PC-3 (cell line): ENCODE results near the gene PPARG. TPM values are rescaled to one million over a fixed set of nuclear protein-coding genes. Genes with fewer than 3 reads are reported as not detected.

Experiments used
- ATAC-seq: fragments of 200-7000 bp; cut with Tn5 transposase; 2 replicates; pipeline ENCODE4 v1.9.1; 2020; ENCODE audit warnings: mild to moderate bottlenecking, moderate library complexity
- BruUV-seq: library from RNA; stranded (reverse); fragments of 400-500 nt; replicated peaks from 2 replicates; lab custom pipeline; 2021; lab: Mats Ljungman, UMichigan
- CTCF ChIA-PET: fragments of 300-600 bp; sonication (Branson Sonifier 250); formaldehyde crosslinking; loops from one replicate; lab custom pipeline; 2022; ENCODE audit warnings: antibody characterized with exemption; lab: Charles Lee
- POLR2A ChIA-PET: fragments of 300-600 bp; sonication (Branson Sonifier 250); formaldehyde crosslinking; loops from one replicate; lab custom pipeline; 2022; ENCODE audit warnings: antibody characterized with exemption; ENCODE audit not compliant: unreplicated experiment; lab: Charles Lee
- DNase-seq: peaks from one replicate; pipeline ENCODE4 v3.0.0-alpha.2; 2015
- H2AFZ ChIP-seq: fragments of 300-600 bp; sonication (generic); 2 replicates; pipeline ENCODE4 v1.6.0; 2016; ENCODE audit warnings: antibody characterized with exemption, low read length
- H3F3A ChIP-seq: fragments of 300-600 bp; sonication (generic); one replicate; pipeline ENCODE4 v1.6.0; 2017; ENCODE audit warnings: antibody characterized with exemption, low read length, control low read depth, mild to moderate bottlenecking; ENCODE audit not compliant: unreplicated experiment
- H3K27ac ChIP-seq: fragments of 300-600 bp; sonication (generic); 2 replicates; pipeline ENCODE4 v1.5.1; 2016; ENCODE audit warnings: mild to moderate bottlenecking, low read length
- H3K27me3 ChIP-seq: fragments of 300-600 bp; sonication (generic); 2 replicates; pipeline ENCODE4 v1.6.1; 2016; ENCODE audit warnings: low read length, mixed read lengths
- H3K36me3 ChIP-seq: fragments of 300-600 bp; sonication (generic); 2 replicates; pipeline ENCODE4 v1.6.1; 2016; ENCODE audit warnings: low read depth, mixed run types, low read length, mixed read lengths
- H3K4me1 ChIP-seq: fragments of 300-600 bp; sonication (generic); 2 replicates; pipeline ENCODE4 v1.5.1; 2016; ENCODE audit warnings: low read length; ENCODE audit not compliant: insufficient read depth
- H3K4me2 ChIP-seq: fragments of 300-600 bp; sonication (generic); 2 replicates; pipeline ENCODE4 v1.6.0; 2016; ENCODE audit warnings: low read length
- H3K4me3 ChIP-seq: fragments of 300-600 bp; sonication (generic); 2 replicates; pipeline ENCODE4 v1.5.1; 2016; ENCODE audit warnings: mild to moderate bottlenecking, low read length, mixed read lengths
- H3K79me2 ChIP-seq: fragments of 300-600 bp; sonication (generic); 2 replicates; pipeline ENCODE4 v1.6.1; 2017; ENCODE audit warnings: low read length, mixed read lengths
- H3K9ac ChIP-seq: fragments of 300-600 bp; sonication (generic); 2 replicates; pipeline ENCODE4 v1.6.0; 2016; ENCODE audit warnings: mild to moderate bottlenecking, low read length
- H3K9me2 ChIP-seq: fragments of 300-600 bp; sonication (generic); replicated peaks from 2 replicates; pipeline ENCODE4 v1.6.1; 2016; ENCODE audit warnings: mixed run types, low read length, mixed read lengths
- H3K9me3 ChIP-seq: fragments of 300-600 bp; sonication (generic); 2 replicates; pipeline ENCODE4 v1.6.1; 2016; ENCODE audit warnings: low read length, mixed read lengths
- H4K20me1 ChIP-seq: fragments of 300-600 bp; sonication (generic); 2 replicates; pipeline ENCODE4 v1.6.1; 2016; ENCODE audit warnings: low read length, mixed read lengths
- CTCF ChIP-seq: fragments of 300-600 bp; sonication (generic); conservative IDR thresholded peaks from 2 replicates; pipeline ENCODE4 v1.5.1; 2017; ENCODE audit warnings: antibody characterized with exemption, low read depth, mild to moderate bottlenecking, low read length
- EZH2 ChIP-seq: fragments of 300-600 bp; sonication (generic); IDR thresholded peaks from one replicate; pipeline ENCODE4 v1.6.1; 2017; ENCODE audit warnings: antibody characterized with exemption, mild to moderate bottlenecking, low read length; ENCODE audit not compliant: unreplicated experiment
- EZH2phosphoT487 ChIP-seq: fragments of 300-600 bp; sonication (generic); IDR thresholded peaks from 2 replicates; pipeline ENCODE4 v1.6.1; 2018; ENCODE audit warnings: mild to moderate bottlenecking, antibody characterized with exemption, low read length, borderline replicate concordance
- intact Hi-C: fragments of 100-400 bp; cut with micrococcal nuclease; formaldehyde crosslinking; loops from 2 replicates; pipeline ENCODE4 v1.9.0; 2023
- total RNA-seq: library from RNA; depleted of rRNA; stranded (reverse); fragments of >200 nt; gene quantifications from 2 replicates; pipeline ENCODE4 v1.2.3, GENCODE V29; 2014

PPARG gene
- total RNA-seq, 1 experiment from 2014 or later: 250 TPM

- TF ChIP-seq CTCF (no peak), EZH2 (no peak), EZH2phosphoT487 (no peak)
- Histone ChIP-seq H4K20me1 (no peaks in the 10 kb centered on the region), H3K9me2 (no peaks in the 10 kb centered on the region), H3K9ac (peak overlapping the region; percentile 73), H3K4me3 (0 out of 2 replicates have a peak overlapping the region, but pooled peaks have one; percentile 15), H3K79me2 (peaks cover 10% of the 10 kb centered on the region; the same call in 1 of the 2 replicates), H3K36me3 (peaks cover 80% of the 10 kb centered on the region), H3K27me3 (no peaks in the 10 kb centered on the region), H3K4me2 (peak overlapping the region; percentile 65), H3K9me3 (no peaks in the 10 kb centered on the region), H3K27ac (peak overlapping the region; percentile 92), H3F3A (peaks cover 31% of the 10 kb centered on the region), H3K4me1 (peaks cover 59% of the 10 kb centered on the region), H2AFZ (0 out of 2 replicates have a peak overlapping the region, but pooled peaks have one; percentile 17)
- intact Hi-C loops: loop anchor here (1.0 kb wide), 3 partner anchors 40 to 71 kb away; no protein-coding TSS in a partner anchor
- DNase-seq: peak; percentile 98
- ChIA-PET POLR2A (no interaction called here), CTCF (interaction anchor here (0.6 kb wide), 1 partner anchor 78 kb away, joined by 4 read pairs; no protein-coding TSS in a partner anchor)
- peak; percentile 94 for ATAC-seq
- BruUV-seq: TSS peak; percentile 96
These were observed 116.8 kb downstream of the PPARG start for GRCh38 chr3:12405432-12406272.

GRCh38 chr3:12408984-12409683 is 120.3 kb downstream of the PPARG start:
- Histone ChIP-seq H3K9ac (no peak overlapping the region), H4K20me1 (no peaks in the 10 kb centered on the region), H3K27me3 (no peaks in the 10 kb centered on the region), H3F3A (peaks cover 29% of the 10 kb centered on the region), H3K79me2 (no peaks in the 10 kb centered on the region), H3K4me1 (peaks cover 37% of the 10 kb centered on the region), H3K36me3 (peaks cover 81% of the 10 kb centered on the region), H3K4me2 (no peak overlapping the region), H2AFZ (no peak overlapping the region), H3K9me3 (no peaks in the 10 kb centered on the region), H3K4me3 (no peak overlapping the region), H3K27ac (0 out of 2 replicates have a peak overlapping the region, but pooled peaks have one; percentile 3), H3K9me2 (no peaks in the 10 kb centered on the region)
- TSS peak; percentile 0 for BruUV-seq
- intact Hi-C loops: no loop called here
- ATAC-seq (no peak), DNase-seq (no peak)
- TF ChIP-seq EZH2phosphoT487 (no peak), CTCF (no peak), EZH2 (no peak)
- ChIA-PET CTCF (no interaction called here), POLR2A (no interaction called here)
